HG03064 (cell line): ENCODE data around the gene FAM3C.

Experiments used
- ATAC-seq: cut with Tn5 transposase; IDR thresholded peaks from one replicate; pipeline ENCODE4 v1.9.1; 2021; ENCODE audit warnings: low read depth; ENCODE audit not compliant: unreplicated experiment

FAM3C gene

GRCh38 chr7:121303422-121304101 lies 92.5 kb downstream of the FAM3C start:
- no peak for ATAC-seq

- no peak for ATAC-seq
These were observed 93.8 kb downstream of the FAM3C start for GRCh38 chr7:121302214-121302745.

GRCh38 chr7:121301446-121302213 lies 94.5 kb downstream of the FAM3C start:
- no peak for ATAC-seq

- ATAC-seq: no peak
These were observed 95.3 kb downstream of the FAM3C start for GRCh38 chr7:121300685-121301420.
